BLaER1 treated with 17β-estradiol and CSF1 and Interleukin-3, amounts not matched to agents 10 nM and 100 nM (cell line): ENCODE results near the gene COL7A1.

ENCODE experiments used
- H3K27ac ChIP-seq, 11 experiments: shearing (Covaris generic); formaldehyde crosslinking; 2 replicates each; pipeline ENCODE4 v1.8.1; 2022
- H3K27me3 ChIP-seq, 11 experiments: shearing (Covaris generic); formaldehyde crosslinking; 2 replicates each; pipeline ENCODE4 v1.8.1; 2022
- H3K36me3 ChIP-seq, 11 experiments: shearing (Covaris generic); formaldehyde crosslinking; 2 replicates each; pipeline ENCODE4 v1.8.1; 2022
- H3K4me1 ChIP-seq, 10 experiments: shearing (Covaris generic); formaldehyde crosslinking; 2 replicates each; pipeline ENCODE4 v1.8.1; 2022
- H3K4me2 ChIP-seq, 11 experiments: shearing (Covaris generic); formaldehyde crosslinking; 2 replicates each; pipeline ENCODE4 v1.8.1; 2022
- H3K4me3 ChIP-seq, 10 experiments: shearing (Covaris generic); formaldehyde crosslinking; 2 replicates each; pipeline ENCODE4 v1.8.1; 2022
- H3K9ac ChIP-seq, 11 experiments: shearing (Covaris generic); formaldehyde crosslinking; 2 replicates each; pipeline ENCODE4 v1.8.1; 2022
- H3K9me3 ChIP-seq, 11 experiments: shearing (Covaris generic); formaldehyde crosslinking; replicated peaks in 1 of 11; 2 replicates each; pipeline ENCODE4 v1.8.1; 2022
- H4K20me1 ChIP-seq, 11 experiments: shearing (Covaris generic); formaldehyde crosslinking; 2 replicates each; pipeline ENCODE4 v1.8.1; 2022
- Cebpa-rat ChIP-seq, 11 experiments: shearing (Covaris generic); IDR thresholded peaks; 2 replicates each; pipeline ENCODE4 v1.8.1; 2022

Gene COL7A1

DNA sequence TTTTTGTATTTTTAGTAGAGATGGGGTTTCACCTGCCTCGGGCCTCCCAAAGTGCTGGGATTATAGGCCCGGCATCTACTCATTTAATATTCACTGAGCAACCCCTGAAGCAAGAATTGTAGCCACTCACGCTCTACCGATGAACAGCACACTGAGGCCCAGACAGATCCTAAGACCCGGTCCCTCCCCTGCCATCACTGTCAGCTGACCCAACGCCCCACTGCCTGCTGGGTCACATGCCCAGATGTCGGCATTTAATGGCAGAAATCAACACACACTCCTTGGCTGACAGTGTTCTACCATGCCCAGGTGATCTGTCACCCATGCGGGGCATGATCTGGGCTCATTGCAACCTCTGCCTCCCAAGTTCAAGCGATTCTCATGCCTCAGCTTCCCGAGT lies 29.6 kb upstream of the COL7A1 start:
- H3K4me2 ChIP-seq, result no peak overlapping the region
- no peaks in the 10 kb centered on the region for H3K27me3 ChIP-seq
- H3K4me1 ChIP-seq, result peaks cover 0 to 20% (median 12%) of the 10 kb centered on the region in 10 experiments; a peak in 12 of 20 replicates
- H3K4me3 ChIP-seq, result no peak overlapping the region
- TF ChIP-seq Cebpa-rat (IDR thresholded peaks at IDR 0.05), result no peak
- H3K27ac ChIP-seq, result no peak overlapping the region
- H3K9ac ChIP-seq, result no peak overlapping the region
- peaks cover 16 to 67% (median 52%) of the 10 kb centered on the region in 11 experiments for H3K36me3 ChIP-seq
- peaks cover 0 to 19% (median 0%) of the 10 kb centered on the region in 11 experiments; a peak in 2 of 22 replicates for H4K20me1 ChIP-seq
- peaks cover 0 to 13% (median 0%) of the 10 kb centered on the region in 11 experiments; a peak in 9 of 22 replicates for H3K9me3 ChIP-seq

DNA sequence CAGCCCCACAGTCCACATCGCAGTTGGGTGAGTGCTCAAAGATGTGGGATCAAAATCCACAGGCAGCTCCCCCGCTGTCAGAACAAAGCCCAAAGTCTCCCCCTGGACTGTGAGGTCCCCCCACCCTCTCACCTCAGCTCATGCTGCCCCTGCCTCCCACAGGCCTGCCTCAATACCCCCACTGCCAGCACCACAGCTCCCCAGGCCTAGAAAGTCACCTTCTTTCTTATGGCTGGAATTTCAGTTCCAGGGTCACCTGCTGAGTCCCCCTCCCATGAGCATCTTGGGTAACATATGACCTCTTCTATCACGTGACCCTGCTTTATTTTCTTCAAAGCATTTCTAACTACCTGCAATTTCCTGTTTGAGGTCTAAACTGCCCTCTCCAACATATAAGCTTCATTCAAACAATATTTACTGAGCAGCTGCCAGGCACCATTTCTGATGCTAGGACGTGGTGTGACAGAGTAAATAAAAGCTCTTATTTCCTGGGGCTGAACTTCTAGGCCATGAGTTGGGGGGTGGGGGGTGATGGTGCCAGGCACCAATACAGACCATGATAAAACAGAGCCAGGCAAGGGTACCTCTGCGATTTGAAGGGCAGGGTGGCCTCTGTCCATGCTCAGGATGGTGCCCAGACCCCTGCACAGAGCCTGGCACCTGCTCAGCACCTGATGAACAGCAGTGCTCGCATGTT lies 28.9 kb upstream of the COL7A1 start:
- TF ChIP-seq Cebpa-rat (IDR thresholded peaks at IDR 0.05), result no peak
- Histone ChIP-seq H4K20me1 (peaks cover 0 to 19% (median 0%) of the 10 kb centered on the region in 11 experiments; a peak in 2 of 22 replicates), H3K9ac (no peak overlapping the region), H3K4me1 (peaks cover 0 to 20% (median 12%) of the 10 kb centered on the region in 10 experiments; a peak in 12 of 20 replicates), H3K4me3 (no peak overlapping the region), H3K27me3 (no peaks in the 10 kb centered on the region), H3K27ac (no peak overlapping the region), H3K9me3 (peaks cover 0 to 21% (median 6%) of the 10 kb centered on the region in 11 experiments; a peak in 18 of 22 replicates), H3K36me3 (peaks cover 16 to 63% (median 47%) of the 10 kb centered on the region in 11 experiments), H3K4me2 (peak overlapping the region in 2 of 11 experiments; percentile 39 to 45; a peak in 2 of 22 replicates)

DNA sequence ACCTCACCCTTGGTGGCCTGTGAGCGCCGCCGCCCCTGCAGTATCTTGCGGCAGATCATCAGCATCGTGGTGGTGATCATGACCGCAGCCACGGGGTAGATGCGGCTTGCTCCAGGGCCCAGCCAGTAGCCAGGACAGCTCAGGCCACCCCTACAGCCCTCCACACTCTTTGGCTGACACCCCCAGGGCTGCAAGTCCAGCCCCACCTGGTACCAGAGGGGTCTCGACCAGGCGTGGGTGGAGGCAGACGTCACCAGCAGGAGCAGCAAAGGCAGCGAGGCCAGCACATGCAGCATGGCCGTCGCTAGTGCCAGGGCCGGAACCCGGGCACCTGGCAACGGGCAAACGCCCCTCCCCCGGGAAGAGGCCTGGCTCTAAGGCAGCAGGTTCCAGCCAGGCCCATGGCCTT lies 26.3 kb upstream of the COL7A1 start, which contains the start of gene TMEM89:
Gene TMEM89 (minus strand): TSS at position 309 of the 409 bp plus-strand sequence. CDS start 13 bp downstream, at position 296.
- Histone ChIP-seq H4K20me1 (peaks cover 0 to 8% (median 0%) of the 10 kb centered on the region in 11 experiments; a peak in 1 of 22 replicates), H3K4me3 (no peak within 1 kb of the TSS), H3K27me3 (no peaks in the 10 kb centered on the region), H3K27ac (no peak within 1 kb of the TSS), H3K4me2 (peak within 1 kb of the TSS in 7 of 11 experiments; percentile 12 to 46 (median 34); a peak in 3 of 22 replicates), H3K36me3 (peaks cover 10 to 50% (median 39%) of the 10 kb centered on the region in 11 experiments), H3K9ac (0 out of 22 replicates have a peak within 1 kb of the TSS, but pooled peaks of 1 of the 11 experiments have one; percentile 13), H3K9me3 (peaks cover 24 to 46% (median 32%) of the 10 kb centered on the region in 11 experiments), H3K4me1 (peaks cover 0 to 18% (median 12%) of the 10 kb centered on the region in 10 experiments; a peak in 12 of 20 replicates)
- TF ChIP-seq Cebpa-rat (IDR thresholded peaks at IDR 0.05), result no peak

DNA sequence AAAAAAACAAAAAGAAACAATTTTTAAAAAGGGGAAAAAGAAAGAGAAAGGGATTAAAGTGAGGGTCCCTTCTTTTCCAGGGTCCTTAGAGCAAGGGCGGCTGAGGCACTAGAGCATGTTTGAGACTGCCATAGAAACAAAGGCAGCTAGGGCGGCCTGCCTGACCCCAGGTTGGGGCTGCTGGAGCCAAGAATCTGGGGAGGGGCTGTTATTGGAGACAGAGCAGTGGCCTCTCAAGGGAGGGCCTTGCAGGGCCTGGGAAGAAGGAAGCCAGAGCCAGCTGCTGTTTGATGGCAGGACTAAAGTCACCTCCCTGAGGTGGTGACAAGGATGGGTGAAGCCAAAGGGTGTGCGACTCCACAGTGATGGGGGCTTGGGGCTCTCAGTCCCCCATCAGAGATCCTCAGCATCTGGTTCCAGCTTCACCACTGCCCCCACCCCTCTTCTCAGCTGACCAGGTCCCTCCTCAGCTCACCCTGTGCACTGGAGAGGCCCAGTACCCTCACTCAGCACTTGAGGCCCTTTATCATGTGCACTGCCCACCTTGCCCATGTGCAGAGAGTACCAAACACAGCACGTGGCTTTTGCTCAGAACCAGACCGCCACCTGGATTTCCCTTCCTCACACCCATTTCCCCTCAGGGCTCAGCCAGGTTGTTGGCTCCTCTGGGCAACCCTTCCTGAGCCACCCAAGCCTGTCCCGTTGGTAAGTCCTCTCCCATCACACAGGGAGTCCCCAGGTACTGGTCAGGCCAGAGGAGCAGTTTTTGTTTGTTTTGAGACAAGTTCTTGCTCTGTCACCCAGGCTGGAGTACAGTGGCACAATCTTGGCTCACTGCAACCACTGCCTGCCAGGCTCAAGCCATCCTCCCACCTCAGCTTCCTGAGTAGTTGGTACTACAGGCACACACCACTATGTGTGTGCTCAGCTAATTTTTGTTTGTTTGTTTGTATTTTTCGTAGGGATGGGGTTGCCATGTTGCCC lies 24.7 kb upstream of the COL7A1 start:
- Histone ChIP-seq H3K9me3 (peaks cover 31 to 60% (median 44%) of the 10 kb centered on the region in 11 experiments), H3K4me1 (peaks cover 0 to 22% (median 12%) of the 10 kb centered on the region in 10 experiments; a peak in 16 of 20 replicates), H3K4me2 (no peak overlapping the region), H3K9ac (no peak overlapping the region), H3K27ac (no peak overlapping the region; a peak in 1 of 22 replicates), H3K27me3 (no peaks in the 10 kb centered on the region), H3K36me3 (peaks cover 2 to 37% (median 22%) of the 10 kb centered on the region in 11 experiments; a peak in 18 of 22 replicates), H4K20me1 (no peaks in the 10 kb centered on the region), H3K4me3 (no peak overlapping the region)
- TF ChIP-seq Cebpa-rat (IDR thresholded peaks at IDR 0.05), result no peak

DNA sequence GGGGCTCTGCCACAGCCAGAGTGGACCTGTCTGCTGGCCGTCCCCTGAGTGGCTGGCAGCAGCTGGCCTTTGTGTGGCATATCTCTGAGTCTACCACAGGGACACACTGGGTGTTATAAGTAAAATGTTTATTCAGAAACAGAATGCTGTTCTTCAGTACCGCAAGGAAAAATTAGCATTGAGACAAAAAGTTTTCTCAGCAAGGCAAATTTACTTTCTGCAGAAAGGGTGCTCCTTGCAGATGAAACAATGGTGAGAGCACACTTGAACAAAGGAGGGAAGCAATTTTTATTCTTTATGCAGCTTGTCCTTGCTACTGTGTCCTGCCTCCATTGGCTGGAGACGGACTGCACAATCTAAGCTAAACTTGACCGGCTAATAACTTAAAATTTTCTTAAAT lies 22.4 kb upstream of the COL7A1 start:
- peak overlapping the region in 6 of 10 experiments; percentile 3 to 38 (median 17); a peak in 6 of 20 replicates for H3K4me3 ChIP-seq
- no peak overlapping the region for H3K4me2 ChIP-seq
- TF ChIP-seq Cebpa-rat (IDR thresholded peaks at IDR 0.05), result no peak
- no peak overlapping the region for H3K9ac ChIP-seq
- no peaks in the 10 kb centered on the region for H3K27me3 ChIP-seq
- no peaks in the 10 kb centered on the region for H4K20me1 ChIP-seq
- H3K36me3 ChIP-seq, result peaks cover 0 to 32% (median 20%) of the 10 kb centered on the region in 11 experiments; a peak in 16 of 22 replicates
- no peak overlapping the region for H3K27ac ChIP-seq
- H3K4me1 ChIP-seq, result peaks cover 6 to 27% (median 14%) of the 10 kb centered on the region in 10 experiments; a peak in 19 of 20 replicates
- H3K9me3 ChIP-seq, result peaks cover 31 to 63% (median 46%) of the 10 kb centered on the region in 11 experiments

DNA sequence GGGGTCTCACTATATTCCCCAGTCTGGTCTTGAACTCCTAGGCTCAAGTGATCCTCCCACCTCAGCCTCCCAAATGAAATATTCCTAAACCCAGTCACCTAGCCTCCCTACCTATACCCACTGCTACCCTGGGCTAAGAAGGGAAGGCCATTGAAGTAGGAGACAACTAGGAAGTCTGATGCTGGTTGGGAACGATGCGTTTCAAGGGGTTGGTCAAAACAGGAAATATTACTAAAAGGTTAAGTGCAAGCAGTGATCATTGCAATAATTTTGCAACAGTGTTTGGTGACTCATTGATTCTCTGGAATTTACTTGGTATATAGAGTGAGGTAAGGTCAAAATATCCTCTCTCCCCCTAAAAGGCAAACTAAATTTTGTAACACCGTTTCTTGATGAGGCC lies 18.9 kb upstream of the COL7A1 start:
- H3K4me2 ChIP-seq, result peak overlapping the region in 10 of 11 experiments; percentile 12 to 60 (median 55); a peak in 20 of 22 replicates
- H4K20me1 ChIP-seq, result peaks cover 0 to under 1% (median 0%) of the 10 kb centered on the region in 11 experiments; a peak in 1 of 22 replicates
- H3K27me3 ChIP-seq, result no peaks in the 10 kb centered on the region
- H3K27ac ChIP-seq, result peak overlapping the region in 9 of 11 experiments; percentile 26 to 74 (median 38); a peak in 14 of 22 replicates
- no peak overlapping the region for H3K4me3 ChIP-seq
- peaks cover 16 to 45% (median 22%) of the 10 kb centered on the region in 10 experiments for H3K4me1 ChIP-seq
- peak in 5 of 11 experiments; percentile 56 to 87 (median 68); a peak in 10 of 22 replicates for TF ChIP-seq Cebpa-rat (IDR thresholded peaks at IDR 0.05)
- H3K9me3 ChIP-seq, result peaks cover 31 to 48% (median 38%) of the 10 kb centered on the region in 11 experiments
- peaks cover 0 to 24% (median 14%) of the 10 kb centered on the region in 11 experiments; a peak in 15 of 22 replicates for H3K36me3 ChIP-seq
- peak overlapping the region in 2 of 11 experiments; percentile 44 to 46; a peak in 4 of 22 replicates for H3K9ac ChIP-seq

DNA sequence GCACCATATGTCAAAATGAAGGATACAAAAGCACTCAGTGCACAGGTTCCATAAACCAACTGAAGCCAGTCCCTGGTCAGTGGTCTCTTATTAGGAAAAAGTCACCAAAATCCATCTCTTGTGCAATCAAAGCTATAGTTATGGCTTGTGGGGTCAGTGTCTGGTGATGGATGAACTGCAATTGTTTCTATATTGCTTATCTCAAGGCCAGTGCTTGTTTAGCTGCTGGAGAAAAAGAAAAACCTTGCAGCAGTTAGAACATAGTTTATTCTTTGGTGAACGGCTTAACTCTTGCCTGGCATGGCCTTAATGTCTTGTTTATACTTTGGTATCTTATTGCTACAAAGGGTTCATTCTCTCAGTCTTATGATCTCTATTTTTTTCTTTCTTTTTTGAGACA lies 17.2 kb upstream of the COL7A1 start:
- peak overlapping the region in 1 of 11 experiments; percentile 57; a peak in 2 of 22 replicates for H3K4me2 ChIP-seq
- H3K9ac ChIP-seq, result no peak overlapping the region
- H3K27me3 ChIP-seq, result no peaks in the 10 kb centered on the region
- peaks cover 0 to 5% (median 0%) of the 10 kb centered on the region in 11 experiments; a peak in 3 of 22 replicates for H4K20me1 ChIP-seq
- peak overlapping the region in 2 of 11 experiments; percentile 25 to 74; a peak in 4 of 22 replicates for H3K27ac ChIP-seq
- H3K36me3 ChIP-seq, result peaks cover 8 to 21% (median 13%) of the 10 kb centered on the region in 11 experiments
- TF ChIP-seq Cebpa-rat (IDR thresholded peaks at IDR 0.05), result no peak
- H3K4me1 ChIP-seq, result peaks cover 29 to 58% (median 36%) of the 10 kb centered on the region in 10 experiments
- no peak overlapping the region for H3K4me3 ChIP-seq
- H3K9me3 ChIP-seq, result peaks cover 16 to 31% (median 21%) of the 10 kb centered on the region in 11 experiments
